SK-N-SH treated with all-trans-retinoic acid at 6 μM for 48 hours (cell line): ENCODE results near the gene PAIP2.

Source experiments
- ATAC-seq: fragments of 200-7000 bp; cut with Tn5 transposase; 3 replicates; pipeline ENCODE4 v1.9.1; 2020; ENCODE audit warnings: mild to moderate bottlenecking, moderate library complexity
- ARNTL ChIP-seq: fragments of 450-650 bp; formaldehyde crosslinking; IDR thresholded peaks from 2 replicates; pipeline ENCODE4 v1.5.0; 2020; ENCODE audit warnings: low read depth, mild to moderate bottlenecking, moderate library complexity, borderline replicate concordance
- BACH2 ChIP-seq: fragments of 250-450 bp; sonication (Bioruptor Pico); IDR thresholded peaks from 2 replicates; pipeline ENCODE4 v1.9.0; 2021; ENCODE audit warnings: mild to moderate bottlenecking, borderline replicate concordance
- CSDC2 ChIP-seq: fragments of 250-450 bp; sonication (Bioruptor Pico); IDR thresholded peaks from 2 replicates; pipeline ENCODE4 v1.5.0; 2020; ENCODE audit warnings: mild to moderate bottlenecking, moderate library complexity
- CSRNP3 ChIP-seq: fragments of 250-450 bp; sonication (Bioruptor Pico); IDR thresholded peaks from 2 replicates; pipeline ENCODE4 v1.5.1; 2021; ENCODE audit warnings: mild to moderate bottlenecking, moderate library complexity
- ESRRG ChIP-seq: fragments of 250-450 bp; sonication (Bioruptor Pico); IDR thresholded peaks from 2 replicates; pipeline ENCODE4 v1.6.1; 2021; ENCODE audit warnings: mild to moderate bottlenecking
- GLIS3 ChIP-seq: fragments of 250-450 bp; sonication (Bioruptor Pico); IDR thresholded peaks from 2 replicates; pipeline ENCODE4 v1.5.0; 2020; ENCODE audit warnings: mild to moderate bottlenecking, moderate library complexity
- OSR1 ChIP-seq: fragments of 250-450 bp; sonication (Bioruptor Pico); IDR thresholded peaks from 2 replicates; pipeline ENCODE4 v1.8.0; 2022; ENCODE audit warnings: moderate library complexity, mild to moderate bottlenecking, inconsistent platforms
- PPARA ChIP-seq: fragments of 250-450 bp; sonication (Bioruptor Pico); IDR thresholded peaks from 2 replicates; pipeline ENCODE4 v1.5.0; 2020; ENCODE audit warnings: mild to moderate bottlenecking, borderline replicate concordance
- RARB ChIP-seq: fragments of 250-450 bp; sonication (Bioruptor Pico); IDR thresholded peaks from 2 replicates; pipeline ENCODE4 v1.8.0; 2021; ENCODE audit warnings: mild to moderate bottlenecking, moderate library complexity
- SNAI2 ChIP-seq: fragments of 250-450 bp; sonication (Bioruptor Pico); IDR thresholded peaks from 2 replicates; pipeline ENCODE4 v1.5.0; 2020; ENCODE audit warnings: mild to moderate bottlenecking, moderate library complexity
- TOX ChIP-seq: fragments of 250-450 bp; sonication (Bioruptor Pico); IDR thresholded peaks from 2 replicates; pipeline ENCODE4 v1.8.0; 2021; ENCODE audit warnings: mild to moderate bottlenecking, moderate library complexity, borderline replicate concordance
- TSHZ2 ChIP-seq: fragments of 250-450 bp; sonication (Bioruptor Pico); IDR thresholded peaks from 2 replicates; pipeline ENCODE4 v1.5.0; 2020; ENCODE audit warnings: mild to moderate bottlenecking, moderate library complexity
- ZC3H10 ChIP-seq: fragments of 250-450 bp; sonication (Bioruptor Pico); IDR thresholded peaks from 2 replicates; pipeline ENCODE4 v1.5.1; 2021; ENCODE audit warnings: mild to moderate bottlenecking, moderate library complexity
- ZFP3 ChIP-seq: fragments of 250-450 bp; sonication (Bioruptor Pico); IDR thresholded peaks from 2 replicates; pipeline ENCODE4 v1.5.0; 2020; ENCODE audit warnings: mild to moderate bottlenecking, moderate library complexity
- ZFP30 ChIP-seq: fragments of 450-650 bp; formaldehyde crosslinking; IDR thresholded peaks from 2 replicates; pipeline ENCODE4 v1.5.0; 2022; ENCODE audit warnings: mild to moderate bottlenecking, moderate library complexity
- ZNF565 ChIP-seq: fragments of 450-650 bp; formaldehyde crosslinking; conservative IDR thresholded peaks from 2 replicates; pipeline ENCODE4 v1.5.0; 2020; ENCODE audit warnings: low read depth, mild to moderate bottlenecking, moderate library complexity
- ZNF70 ChIP-seq: fragments of 450-650 bp; formaldehyde crosslinking; IDR thresholded peaks from 2 replicates; pipeline ENCODE4 v1.5.0; 2020; ENCODE audit warnings: mild to moderate bottlenecking, moderate library complexity
- TF ChIP-seq, protein P1 (sequence below): fragments of 250-450 bp; sonication (Bioruptor Pico); IDR thresholded peaks from 2 replicates; pipeline ENCODE4 v1.8.0; 2020; ENCODE audit warnings: mild to moderate bottlenecking, moderate library complexity, borderline replicate concordance
- TF ChIP-seq, protein P2 (sequence below): fragments of 250-450 bp; sonication (Bioruptor Pico); IDR thresholded peaks from 2 replicates; pipeline ENCODE4 v1.8.0; 2021; ENCODE audit warnings: low read depth, mild to moderate bottlenecking, moderate library complexity, borderline replicate concordance

Gene PAIP2

GRCh38 chr5:139394654-139395566 lies 53.3 kb downstream of the PAIP2 start, which contains the start of gene PROB1:
Gene PROB1, minus strand, starts transcription at chr5:139395104. Its CDS starts 23 bp downstream, at chr5:139395081.
- ATAC-seq = no peak
- TF ChIP-seq ZC3H10 (CRISPR knock-in tag) (no peak), ARNTL (no peak), ESRRG (CRISPR knock-in tag) (no peak), ZFP3 (no peak), CSDC2 (no peak), ZNF70 (CRISPR knock-in tag) (no peak), SNAI2 (CRISPR knock-in tag) (no peak), ZFP30 (no peak), BACH2 (CRISPR knock-in tag) (no peak), PPARA (no peak), ZNF565 (CRISPR knock-in tag) (no peak), OSR1 (CRISPR knock-in tag) (no peak)
- TF ChIP-seq, protein P1, sequence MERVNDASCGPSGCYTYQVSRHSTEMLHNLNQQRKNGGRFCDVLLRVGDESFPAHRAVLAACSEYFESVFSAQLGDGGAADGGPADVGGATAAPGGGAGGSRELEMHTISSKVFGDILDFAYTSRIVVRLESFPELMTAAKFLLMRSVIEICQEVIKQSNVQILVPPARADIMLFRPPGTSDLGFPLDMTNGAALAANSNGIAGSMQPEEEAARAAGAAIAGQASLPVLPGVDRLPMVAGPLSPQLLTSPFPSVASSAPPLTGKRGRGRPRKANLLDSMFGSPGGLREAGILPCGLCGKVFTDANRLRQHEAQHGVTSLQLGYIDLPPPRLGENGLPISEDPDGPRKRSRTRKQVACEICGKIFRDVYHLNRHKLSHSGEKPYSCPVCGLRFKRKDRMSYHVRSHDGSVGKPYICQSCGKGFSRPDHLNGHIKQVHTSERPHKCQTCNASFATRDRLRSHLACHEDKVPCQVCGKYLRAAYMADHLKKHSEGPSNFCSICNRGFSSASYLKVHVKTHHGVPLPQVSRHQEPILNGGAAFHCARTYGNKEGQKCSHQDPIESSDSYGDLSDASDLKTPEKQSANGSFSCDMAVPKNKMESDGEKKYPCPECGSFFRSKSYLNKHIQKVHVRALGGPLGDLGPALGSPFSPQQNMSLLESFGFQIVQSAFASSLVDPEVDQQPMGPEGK (CRISPR knock-in tag) = no peak

- no peak for TF ChIP-seq TOX (CRISPR knock-in tag)
- TF ChIP-seq CSDC2 = no peak
- TF ChIP-seq, protein P2, sequence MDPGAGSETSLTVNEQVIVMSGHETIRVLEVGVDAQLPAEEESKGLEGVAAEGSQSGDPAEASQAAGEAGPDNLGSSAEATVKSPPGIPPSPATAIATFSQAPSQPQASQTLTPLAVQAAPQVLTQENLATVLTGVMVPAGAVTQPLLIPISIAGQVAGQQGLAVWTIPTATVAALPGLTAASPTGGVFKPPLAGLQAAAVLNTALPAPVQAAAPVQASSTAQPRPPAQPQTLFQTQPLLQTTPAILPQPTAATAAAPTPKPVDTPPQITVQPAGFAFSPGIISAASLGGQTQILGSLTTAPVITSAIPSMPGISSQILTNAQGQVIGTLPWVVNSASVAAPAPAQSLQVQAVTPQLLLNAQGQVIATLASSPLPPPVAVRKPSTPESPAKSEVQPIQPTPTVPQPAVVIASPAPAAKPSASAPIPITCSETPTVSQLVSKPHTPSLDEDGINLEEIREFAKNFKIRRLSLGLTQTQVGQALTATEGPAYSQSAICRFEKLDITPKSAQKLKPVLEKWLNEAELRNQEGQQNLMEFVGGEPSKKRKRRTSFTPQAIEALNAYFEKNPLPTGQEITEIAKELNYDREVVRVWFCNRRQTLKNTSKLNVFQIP (CRISPR knock-in tag) = no peak
- no peak for TF ChIP-seq ARNTL
- TF ChIP-seq CSRNP3 (CRISPR knock-in tag) = no peak
- no peak for TF ChIP-seq SNAI2 (CRISPR knock-in tag)
- TF ChIP-seq BACH2 (CRISPR knock-in tag) = no peak
- TF ChIP-seq GLIS3 (CRISPR knock-in tag) = no peak
- TF ChIP-seq, all 23 proteins: peak for 0
- peak; percentile 30 for ATAC-seq
Observed at GRCh38 chr5:139395844-139396640, 54.4 kb downstream of the PAIP2 start.

DNA sequence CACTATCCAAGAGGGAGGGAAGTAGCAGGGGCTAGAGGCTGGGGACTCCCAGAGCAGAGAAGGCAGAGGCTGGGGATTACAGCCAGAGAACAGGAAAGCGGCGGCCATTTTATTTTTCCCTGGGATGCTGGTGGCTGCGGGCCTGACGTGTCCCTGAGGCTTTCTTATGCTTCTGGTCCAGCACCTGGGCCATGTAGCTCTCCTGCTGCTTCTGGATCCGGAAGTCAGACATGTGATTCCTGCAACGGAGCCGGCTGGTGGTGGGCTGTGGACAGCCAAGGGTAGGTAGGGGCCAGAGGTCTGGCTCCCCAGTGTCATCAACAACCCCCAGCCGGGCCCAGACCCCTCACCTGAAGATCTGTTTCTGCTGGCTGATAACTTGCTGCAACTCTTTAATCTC lies 55.0 kb downstream of the PAIP2 start:
- no peak for ATAC-seq
- no peak for TF ChIP-seq RARB (CRISPR knock-in tag)
- no peak for TF ChIP-seq ZNF70 (CRISPR knock-in tag)
- TF ChIP-seq ARNTL = no peak
- TF ChIP-seq CSDC2 = no peak
- TF ChIP-seq, protein P1 (CRISPR knock-in tag) = no peak
- no peak for TF ChIP-seq GLIS3 (CRISPR knock-in tag)
- TF ChIP-seq ESRRG (CRISPR knock-in tag) = no peak
- TF ChIP-seq ZC3H10 (CRISPR knock-in tag) = no peak
- no peak for TF ChIP-seq TSHZ2 (CRISPR knock-in tag)
- TF ChIP-seq, all 23 proteins: peak for 0
